ENCODE measurements around the gene METTL22.

Gene METTL22

DNA sequence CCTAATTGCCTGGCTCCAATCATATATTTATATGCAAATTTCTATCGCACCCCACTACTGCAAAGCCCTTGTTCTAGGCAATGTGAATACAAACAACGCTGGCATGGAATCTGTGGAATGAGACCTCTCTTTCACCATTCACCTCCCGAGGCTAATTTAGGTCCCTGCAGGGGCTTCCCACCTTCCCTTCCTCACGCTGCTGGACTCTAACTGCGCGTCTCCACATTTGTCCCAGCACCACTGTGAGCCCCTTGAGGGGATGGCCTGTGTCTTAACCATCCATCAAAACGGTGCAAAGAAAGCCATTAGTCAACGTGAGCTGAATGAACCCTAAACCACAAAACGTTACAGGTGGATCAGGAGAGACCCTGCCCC is 32.8 kb upstream of the METTL22 start:
- peaks cover 6% of the 10 kb centered on the region for H3K4me1 Mint-ChIP-seq (ENCODE audit: low read depth)
- H3K36me3 Mint-ChIP-seq = no peaks in the 10 kb centered on the region
- H3K4me3 Mint-ChIP-seq = no peak overlapping the region
- H3K27ac Mint-ChIP-seq = no peak overlapping the region
- H3K27me3 Mint-ChIP-seq = peaks cover 22% of the 10 kb centered on the region
- H3K9me3 Mint-ChIP-seq (ENCODE audit: low read depth) = no peaks in the 10 kb centered on the region

DNA sequence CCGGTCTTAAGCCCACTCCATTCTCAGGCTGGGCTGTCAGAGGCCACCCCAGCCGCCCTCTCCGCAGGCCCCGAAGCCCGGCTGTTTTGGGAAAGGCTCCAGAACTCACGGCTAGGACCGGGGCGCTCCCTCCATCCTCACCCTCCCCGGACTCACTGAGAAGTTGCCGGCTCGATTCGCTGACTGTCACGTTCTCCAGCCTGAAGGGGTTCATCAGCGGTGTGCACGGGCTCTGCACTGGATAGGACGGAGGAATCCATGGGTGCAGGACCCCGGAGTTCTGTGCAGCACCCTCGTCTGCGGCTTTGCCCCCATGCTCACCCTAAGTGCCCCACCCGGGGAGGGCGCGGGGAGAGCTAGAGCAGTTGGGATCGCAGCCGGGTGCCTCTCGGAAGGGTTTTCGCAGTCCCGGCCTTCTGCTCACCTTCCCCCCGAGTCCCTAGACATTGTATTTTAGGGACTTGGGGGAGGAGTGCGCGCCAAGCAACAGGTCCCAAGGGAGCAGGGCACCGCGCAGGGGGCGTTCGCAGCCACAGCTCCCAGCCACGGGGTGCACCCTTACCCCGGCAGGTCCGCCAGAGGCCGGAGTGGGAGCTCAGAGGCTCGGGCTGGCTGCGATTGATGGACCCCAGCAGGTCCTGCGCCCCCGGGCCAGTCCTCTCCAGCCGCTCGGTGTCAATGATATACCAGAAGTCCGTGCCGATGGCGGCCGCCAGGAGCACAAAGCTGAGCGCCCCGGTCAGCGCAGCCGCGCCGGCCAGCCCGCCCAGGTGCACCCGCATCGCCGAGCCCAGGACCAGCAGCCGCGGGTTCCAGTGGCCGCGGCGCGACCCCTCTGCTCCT is 32.2 kb upstream of the METTL22 start:
- Mint-ChIP-seq H3K36me3 (no peaks in the 10 kb centered on the region), H3K4me3 (peak overlapping the region; percentile 17), H3K27me3 (peaks cover 22% of the 10 kb centered on the region), H3K27ac (no peak overlapping the region), H3K4me1 (ENCODE audit: low read depth) (peaks cover 6% of the 10 kb centered on the region), H3K9me3 (ENCODE audit: low read depth) (no peaks in the 10 kb centered on the region)

DNA sequence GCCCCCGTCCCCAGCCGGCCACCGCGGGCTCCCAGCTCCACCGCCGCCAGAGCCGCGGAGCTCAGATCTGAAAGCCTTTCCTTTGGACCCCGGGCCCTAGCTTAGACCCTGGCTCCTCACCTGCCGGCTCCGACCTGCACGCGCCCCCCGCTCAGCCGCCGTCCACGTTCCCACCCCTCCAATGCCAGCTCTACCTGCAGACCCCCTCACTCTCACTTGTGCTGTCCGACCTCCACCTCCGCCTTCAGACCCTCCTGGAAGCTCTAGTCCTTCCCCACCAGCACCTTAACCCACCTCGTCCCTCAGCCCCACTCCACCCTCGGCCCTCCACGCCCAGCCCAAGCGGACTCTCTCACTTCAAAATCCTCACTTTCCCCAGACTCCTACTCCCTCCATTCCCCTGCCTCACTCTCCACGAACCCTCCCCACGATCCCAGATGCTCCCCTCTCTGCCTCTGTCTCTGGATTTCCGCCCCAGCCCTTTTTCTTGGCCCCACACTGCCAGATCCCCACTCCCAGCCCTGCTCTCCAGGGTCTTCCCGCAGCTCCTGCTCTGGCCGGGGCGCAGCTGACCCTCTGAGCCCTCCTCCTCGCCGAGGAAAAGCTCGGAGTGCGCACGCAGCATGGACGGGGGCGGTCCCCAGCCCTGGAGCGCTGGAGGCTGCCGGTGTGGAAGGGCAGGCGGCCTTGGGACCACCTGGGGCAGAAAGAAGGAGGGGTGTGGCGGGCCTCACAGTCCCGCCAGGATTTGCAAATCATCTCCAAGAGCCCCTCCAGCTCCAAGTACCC is 31.4 kb upstream of the METTL22 start, which contains the start of gene TMEM114:
Gene TMEM114 (minus strand): TSS at position 612 of the 789 bp plus-strand sequence. CDS start 673 bp downstream, outside the sequence.
- H3K27ac Mint-ChIP-seq = no peak within 1 kb of the TSS
- peaks cover 6% of the 10 kb centered on the region for H3K4me1 Mint-ChIP-seq (ENCODE audit: low read depth)
- H3K4me3 Mint-ChIP-seq = peak within 1 kb of the TSS; percentile 63
- H3K27me3 Mint-ChIP-seq = peaks cover 26% of the 10 kb centered on the region
- no peaks in the 10 kb centered on the region for H3K36me3 Mint-ChIP-seq
- H3K9me3 Mint-ChIP-seq (ENCODE audit: low read depth) = no peaks in the 10 kb centered on the region

DNA sequence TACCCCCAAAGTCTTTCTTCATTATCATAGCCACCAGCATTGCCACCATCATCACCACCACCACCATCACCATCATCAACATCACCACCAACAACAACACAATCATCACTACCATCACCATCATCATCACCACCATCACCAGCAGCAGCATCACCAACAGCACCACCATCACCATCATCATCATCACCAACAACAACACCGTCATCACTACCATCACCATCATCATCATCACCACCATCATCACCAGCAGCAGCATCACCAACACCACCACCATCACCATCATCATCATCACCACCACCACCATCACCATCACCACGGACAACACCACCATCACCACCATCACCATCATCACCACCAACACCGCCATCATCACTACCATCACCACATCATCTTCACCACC is 30.7 kb upstream of the METTL22 start:
- H3K4me1 Mint-ChIP-seq (ENCODE audit: low read depth) = peaks cover 6% of the 10 kb centered on the region
- H3K9me3 Mint-ChIP-seq (ENCODE audit: low read depth) = no peaks in the 10 kb centered on the region
- peaks cover 26% of the 10 kb centered on the region for H3K27me3 Mint-ChIP-seq
- H3K4me3 Mint-ChIP-seq = no peak overlapping the region
- H3K27ac Mint-ChIP-seq = no peak overlapping the region
- H3K36me3 Mint-ChIP-seq = no peaks in the 10 kb centered on the region

- peaks cover 6% of the 10 kb centered on the region for H3K4me1 Mint-ChIP-seq (ENCODE audit: low read depth)
- H3K27me3 Mint-ChIP-seq = peaks cover 24% of the 10 kb centered on the region
- H3K4me3 Mint-ChIP-seq = no peak overlapping the region
- no peaks in the 10 kb centered on the region for H3K9me3 Mint-ChIP-seq (ENCODE audit: low read depth)
- no peak overlapping the region for H3K27ac Mint-ChIP-seq
- H3K36me3 Mint-ChIP-seq = no peaks in the 10 kb centered on the region
Observed at GRCh38 chr16:8591451-8591850, 30.0 kb upstream of the METTL22 start.

DNA sequence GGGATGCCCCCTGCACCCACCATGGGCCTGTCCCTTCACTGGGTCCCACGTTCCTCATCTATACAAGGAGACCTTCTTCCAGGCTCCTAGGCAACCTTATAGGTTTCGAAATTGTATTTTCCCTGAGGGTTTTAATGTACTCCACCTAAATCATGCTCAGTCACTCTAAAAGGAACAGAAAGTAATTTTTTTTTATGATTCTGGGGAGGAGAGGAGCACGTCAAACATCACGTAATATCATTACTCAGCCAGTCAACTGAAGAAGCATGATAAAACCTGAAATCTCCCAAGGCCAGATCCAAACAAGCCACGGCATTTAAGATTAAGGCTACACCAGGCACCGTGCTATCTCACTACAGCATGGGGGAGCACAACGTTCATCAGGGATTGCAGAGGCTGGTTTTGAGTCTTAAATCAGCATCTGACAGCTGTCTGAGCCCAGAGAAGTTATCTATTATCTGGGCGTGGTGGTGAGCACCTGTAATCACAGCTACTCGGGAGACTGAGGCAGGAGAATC is 27.3 kb upstream of the METTL22 start:
- H3K27ac Mint-ChIP-seq = no peak overlapping the region
- no peak overlapping the region for H3K4me3 Mint-ChIP-seq
- H3K27me3 Mint-ChIP-seq = peaks cover 9% of the 10 kb centered on the region
- no peaks in the 10 kb centered on the region for H3K36me3 Mint-ChIP-seq
- H3K4me1 Mint-ChIP-seq (ENCODE audit: low read depth) = peaks cover 3% of the 10 kb centered on the region
- H3K9me3 Mint-ChIP-seq (ENCODE audit: low read depth) = no peaks in the 10 kb centered on the region

DNA sequence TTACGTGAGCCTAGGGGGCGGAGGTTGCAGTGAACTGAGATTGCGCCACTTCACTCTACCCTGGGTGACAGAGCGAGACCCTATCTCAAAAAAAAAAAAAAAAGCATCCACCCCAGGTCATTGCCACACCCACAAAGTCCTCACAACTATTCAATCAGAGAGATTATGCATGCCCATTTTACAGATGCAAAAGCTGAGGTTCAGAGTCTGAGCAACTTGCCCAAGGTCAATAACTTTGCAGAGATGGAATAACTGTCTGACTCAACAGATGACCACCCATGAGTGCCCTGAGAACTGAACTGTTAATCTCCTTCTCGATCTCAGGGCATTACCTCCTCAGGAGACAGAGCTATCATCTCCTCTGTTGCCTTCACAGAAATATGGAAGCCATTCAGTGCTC is 25.7 kb upstream of the METTL22 start:
- Mint-ChIP-seq H3K27ac (no peak overlapping the region), H3K27me3 (peaks cover 6% of the 10 kb centered on the region), H3K4me3 (no peak overlapping the region), H3K9me3 (ENCODE audit: low read depth) (no peaks in the 10 kb centered on the region), H3K4me1 (ENCODE audit: low read depth) (no peaks in the 10 kb centered on the region), H3K36me3 (no peaks in the 10 kb centered on the region)

GRCh38 chr16:8596581-8596980 is 24.9 kb upstream of the METTL22 start:
- peaks cover 6% of the 10 kb centered on the region for H3K27me3 Mint-ChIP-seq
- H3K27ac Mint-ChIP-seq = no peak overlapping the region
- H3K4me1 Mint-ChIP-seq (ENCODE audit: low read depth) = no peaks in the 10 kb centered on the region
- no peak overlapping the region for H3K4me3 Mint-ChIP-seq
- no peaks in the 10 kb centered on the region for H3K36me3 Mint-ChIP-seq
- H3K9me3 Mint-ChIP-seq (ENCODE audit: low read depth) = no peaks in the 10 kb centered on the region

DNA sequence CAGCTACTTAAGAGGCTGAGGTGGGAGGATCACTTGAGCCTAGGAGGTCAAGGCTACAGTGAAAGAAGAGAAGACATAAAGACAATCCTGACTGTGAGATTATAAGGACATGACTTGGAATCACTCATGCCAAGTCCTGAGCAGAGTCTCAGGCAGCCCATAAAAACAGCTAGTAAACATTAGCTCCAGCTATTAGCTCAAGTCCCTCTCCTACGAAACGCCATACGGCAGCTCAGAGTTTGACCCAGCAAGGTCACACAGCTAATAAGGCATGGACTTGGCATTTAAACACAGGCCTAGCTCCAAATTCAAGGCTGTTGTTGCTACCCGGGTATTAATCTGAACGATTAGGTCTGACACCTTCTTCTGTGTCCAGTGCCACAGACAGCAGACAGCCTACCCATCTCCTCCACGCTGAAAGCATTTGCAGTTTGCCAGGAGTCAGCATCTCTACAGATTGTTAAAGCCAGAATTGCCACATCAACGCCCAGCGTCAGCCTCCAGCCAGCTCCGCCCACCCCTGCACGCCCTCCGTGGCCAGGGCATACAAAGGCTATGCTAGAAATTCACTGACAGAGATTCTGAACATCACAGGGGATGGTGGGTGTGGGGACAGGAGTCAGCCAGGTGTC is 21.2 kb upstream of the METTL22 start:
- no peak overlapping the region for H3K4me3 Mint-ChIP-seq
- no peak overlapping the region for H3K27ac Mint-ChIP-seq
- H3K27me3 Mint-ChIP-seq = peaks cover 3% of the 10 kb centered on the region
- no peaks in the 10 kb centered on the region for H3K36me3 Mint-ChIP-seq
- H3K4me1 Mint-ChIP-seq (ENCODE audit: low read depth) = no peaks in the 10 kb centered on the region
- no peaks in the 10 kb centered on the region for H3K9me3 Mint-ChIP-seq (ENCODE audit: low read depth)

DNA sequence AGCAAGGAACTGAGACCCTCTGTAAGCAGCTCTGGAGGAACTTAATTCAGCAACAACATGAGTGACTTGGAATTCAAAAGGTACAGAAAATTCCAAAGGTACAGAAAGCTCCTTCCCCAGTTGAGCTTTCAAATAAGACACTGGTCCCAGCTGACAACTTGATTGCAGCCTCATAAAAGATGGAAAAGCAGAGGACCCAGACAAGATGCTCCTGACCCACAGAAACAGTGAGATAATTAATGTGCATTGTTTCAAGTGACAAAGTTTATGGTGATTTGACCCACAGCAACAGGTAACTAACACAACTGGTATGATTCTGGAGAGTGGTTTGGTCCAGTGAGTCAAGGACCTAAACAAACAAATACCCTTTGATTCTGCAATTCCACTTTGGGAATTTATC is 15.9 kb upstream of the METTL22 start:
- no peaks in the 10 kb centered on the region for H3K36me3 Mint-ChIP-seq
- H3K9me3 Mint-ChIP-seq (ENCODE audit: low read depth) = no peaks in the 10 kb centered on the region
- H3K4me3 Mint-ChIP-seq = no peak overlapping the region
- no peak overlapping the region for H3K27ac Mint-ChIP-seq
- H3K4me1 Mint-ChIP-seq (ENCODE audit: low read depth) = no peaks in the 10 kb centered on the region
- peaks cover 9% of the 10 kb centered on the region for H3K27me3 Mint-ChIP-seq

DNA sequence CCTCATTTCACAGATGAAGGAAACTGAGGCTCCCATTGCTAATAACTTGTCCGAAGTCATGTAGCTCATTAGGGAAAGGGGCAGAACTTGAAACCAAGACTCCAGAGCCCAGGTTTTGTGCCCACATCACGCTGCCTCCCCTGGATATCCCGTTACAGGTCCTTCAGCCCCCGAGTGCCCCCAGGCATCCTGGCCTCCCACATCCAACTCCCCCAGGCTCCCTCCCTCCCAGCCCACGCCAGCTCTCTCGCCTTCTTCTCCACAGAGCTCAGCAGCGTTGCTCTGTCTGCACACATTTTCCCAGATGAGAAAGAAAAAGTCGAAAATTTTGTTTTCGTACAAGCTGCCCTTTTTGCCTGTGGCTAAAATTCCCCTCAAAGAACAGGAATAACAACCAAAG is 14.3 kb upstream of the METTL22 start:
- Mint-ChIP-seq H3K27me3 (peaks cover 9% of the 10 kb centered on the region), H3K36me3 (no peaks in the 10 kb centered on the region), H3K4me1 (ENCODE audit: low read depth) (no peaks in the 10 kb centered on the region), H3K4me3 (no peak overlapping the region), H3K27ac (no peak overlapping the region), H3K9me3 (ENCODE audit: low read depth) (no peaks in the 10 kb centered on the region)

- H3K27ac Mint-ChIP-seq = no peak overlapping the region
Observed at GRCh38 chr16:8611122-8611521, 10.4 kb upstream of the METTL22 start.

DNA sequence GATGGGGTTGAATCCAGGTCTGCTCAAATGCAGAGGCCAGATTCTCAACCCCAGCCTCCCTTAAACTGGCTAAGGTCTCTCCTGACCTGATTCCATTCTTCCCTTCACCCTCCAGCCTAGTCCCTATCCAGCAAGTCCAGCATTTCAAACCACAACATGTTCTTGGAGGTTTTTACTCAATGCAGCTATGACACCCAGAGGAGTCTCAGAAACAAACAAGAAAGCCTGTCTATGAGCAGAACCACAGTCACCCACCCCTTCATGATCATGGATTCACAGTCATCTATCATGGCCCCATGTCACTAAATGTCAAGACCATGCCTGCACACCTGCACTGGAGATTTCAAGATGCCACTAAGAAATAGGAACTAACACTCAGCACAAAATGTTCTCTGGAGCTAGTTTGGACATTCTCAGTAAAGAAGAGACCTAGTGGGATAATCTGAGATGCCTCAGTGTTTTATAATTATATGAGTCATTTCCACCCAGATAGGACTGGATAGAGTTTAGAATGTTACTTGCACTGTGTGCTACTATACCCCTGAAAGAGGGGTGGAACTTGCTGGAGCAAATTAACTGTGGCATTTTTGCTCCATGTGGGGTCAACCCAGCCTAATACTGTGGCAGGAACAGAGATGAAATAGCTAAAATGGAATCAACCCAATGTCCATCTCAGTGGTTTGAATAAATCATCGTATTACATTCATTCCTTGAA is 9.5 kb upstream of the METTL22 start:
- H3K27me3 Mint-ChIP-seq = peaks cover 9% of the 10 kb centered on the region
- no peaks in the 10 kb centered on the region for H3K36me3 Mint-ChIP-seq
- H3K4me3 Mint-ChIP-seq = no peak overlapping the region
- no peaks in the 10 kb centered on the region for H3K9me3 Mint-ChIP-seq (ENCODE audit: low read depth)
- H3K27ac Mint-ChIP-seq = no peak overlapping the region
- no peaks in the 10 kb centered on the region for H3K4me1 Mint-ChIP-seq (ENCODE audit: low read depth)

More at GRCh38 chr16:8611122-8611521, 10.4 kb upstream of the METTL22 start:
- H3K4me3 Mint-ChIP-seq = no peak overlapping the region
- no peaks in the 10 kb centered on the region for H3K9me3 Mint-ChIP-seq (ENCODE audit: low read depth)
- H3K36me3 Mint-ChIP-seq = no peaks in the 10 kb centered on the region
- H3K27me3 Mint-ChIP-seq = peaks cover 9% of the 10 kb centered on the region
- no peaks in the 10 kb centered on the region for H3K4me1 Mint-ChIP-seq (ENCODE audit: low read depth)

- Mint-ChIP-seq H3K4me3 (no peak overlapping the region), H3K9me3 (ENCODE audit: low read depth) (no peaks in the 10 kb centered on the region), H3K36me3 (no peaks in the 10 kb centered on the region), H3K27me3 (peaks cover 2% of the 10 kb centered on the region), H3K27ac (no peak overlapping the region), H3K4me1 (ENCODE audit: low read depth) (no peaks in the 10 kb centered on the region)
Observed at GRCh38 chr16:8614435-8615029, 7.0 kb upstream of the METTL22 start.

Measured in activated naive CD8-positive, alpha-beta T cell (primary cell).